Upper lobe of left lung (tissue), 6 donors: ENCODE measurements around the gene CD82. TPM values are rescaled to one million over a fixed set of nuclear protein-coding genes. Genes with fewer than 3 reads are reported as not detected.

Experiments used
- ATAC-seq, 2 donors: fragments of 200-7000 bp; cut with Tn5 transposase; one replicate each; pipeline ENCODE4 v1.9.1; 2022; ENCODE audit warnings: mild to moderate bottlenecking in 2 of 2, moderate library complexity in 2 of 2; ENCODE audit not compliant: low FRiP score in 2 of 2
- DNase-seq, 2 donors: peaks; one replicate each; pipeline ENCODE4 v3.0.0-alpha.2; 2019 to 2020
- H3K27ac ChIP-seq, 4 donors: fragments of 200-600 bp; sonication (generic); one replicate each; pipeline ENCODE4 v1.5.1; 2016 to 2019
- H3K27me3 ChIP-seq, 4 donors: fragments of 200-600 bp; sonication (generic); one replicate each; pipeline ENCODE4 v1.5.1; 2017 to 2019
- H3K36me3 ChIP-seq, 4 donors: fragments of 200-600 bp; sonication (generic); one replicate each; pipeline ENCODE4 v1.5.1; 2016 to 2019
- H3K4me1 ChIP-seq, 4 donors: fragments of 200-600 bp; sonication (generic); one replicate each; pipeline ENCODE4 v1.5.1; 2018 to 2019
- H3K4me3 ChIP-seq, 4 donors: fragments of 200-600 bp; sonication (generic); one replicate each; pipeline ENCODE4 v1.5.1; 2017 to 2019; ENCODE audit warnings: mild to moderate bottlenecking in 2 of 4, moderate library complexity in 1 of 4
- H3K9me3 ChIP-seq, 4 donors: fragments of 200-600 bp; sonication (generic); one replicate each; pipeline ENCODE4 v1.5.1; 2018 to 2019
- EP300 ChIP-seq, 4 donors: sonication (generic); formaldehyde crosslinking; IDR thresholded peaks; one replicate each; pipeline ENCODE4 v1.5.1; 2017; ENCODE audit warnings: antibody characterized with exemption in 4 of 4, control low read depth in 2 of 4
- POLR2A ChIP-seq, 4 donors: fragments of 450-650 bp; IDR thresholded peaks; one replicate each; pipeline ENCODE4 v1.5.1; 2016 to 2017; ENCODE audit warnings: antibody characterized with exemption in 4 of 4, mild to moderate bottlenecking in 2 of 4
- POLR2AphosphoS5 ChIP-seq, 2 donors: sonication (generic); formaldehyde crosslinking; IDR thresholded peaks; one replicate each; pipeline ENCODE4 v1.5.1; 2017; ENCODE audit warnings: antibody characterized with exemption in 2 of 2
- WGBS, 2 donors: methylation state at CpG; one replicate each; pipeline ENCODE4 v1.1.5; 2017 to 2018; 5-methylcytosine and 5-hydroxymethylcytosine counted together
- total RNA-seq, 6 donors: library from RNA; depleted of rRNA in 4 of 6; stranded (reverse); fragments of >200 nt in 4 of 6; gene quantifications; one replicate each; pipeline versions ENCODE4 v1.1.0 to v1.2.1, GENCODE V29; 2016 to 2021
- TF ChIP-seq, protein P1 (sequence below), 6 experiments: fragments of 450-650 bp in 4 of 6; fragments of 200-600 bp in 2 of 6; sonication (generic) in 2 of 6; IDR thresholded peaks; one replicate each; pipeline ENCODE4 v1.5.1; 2016 to 2019; ENCODE audit warnings: antibody characterized with exemption in 6 of 6
- donor health status: DM: no; HTN: no; CAD: no; lungs with moderate emphysema.
- donor health status: DM: no; HTN: yes; CAD: no; lungs with severe emphysema.

Gene CD82
- total RNA-seq, 6 donors from 2014 or later: 29.8 to 148 (median 69.9) TPM

DNA sequence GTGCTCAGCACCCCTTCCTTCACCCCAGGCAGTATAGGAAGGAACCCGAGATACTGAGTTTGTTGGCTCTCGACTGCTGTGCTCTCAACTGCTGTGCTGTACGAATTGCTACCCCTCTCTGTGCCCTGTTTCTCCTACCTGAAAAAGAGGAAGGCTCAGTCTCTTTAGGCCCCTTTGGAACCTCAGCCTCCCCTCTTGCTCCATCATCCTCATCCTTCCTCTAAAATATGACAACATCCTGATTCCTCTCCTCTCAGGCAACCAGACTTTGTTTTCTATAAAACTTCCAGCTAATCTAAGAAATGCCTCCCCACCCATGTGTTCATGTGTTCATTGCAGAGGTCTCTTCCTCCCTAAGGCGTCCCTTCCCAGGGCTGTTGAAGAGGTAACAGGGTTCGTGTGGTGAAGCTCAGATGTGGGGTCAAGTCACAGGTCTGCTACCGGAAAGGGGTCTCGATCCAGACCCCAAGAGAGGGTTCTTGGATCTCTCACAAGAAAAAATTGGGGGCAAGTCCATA lies 35.5 kb upstream of the CD82 start:
- Histone ChIP-seq H3K4me1 (peaks cover 0 to 7% (median 2%) of the 10 kb centered on the region in 4 donors), H3K27ac (no peak overlapping the region), H3K9me3 (no peaks in the 10 kb centered on the region), H3K4me3 (no peak overlapping the region), H3K27me3 (no peaks in the 10 kb centered on the region), H3K36me3 (no peaks in the 10 kb centered on the region)
- DNase-seq: no peak
- 88 to 92% methylated on average over 7 of the region's 7 CpGs for WGBS, 2 donors
- no peak for ATAC-seq
- no peak for TF ChIP-seq EP300 (IDR thresholded peaks at IDR 0.05)
- TF ChIP-seq, protein P1, sequence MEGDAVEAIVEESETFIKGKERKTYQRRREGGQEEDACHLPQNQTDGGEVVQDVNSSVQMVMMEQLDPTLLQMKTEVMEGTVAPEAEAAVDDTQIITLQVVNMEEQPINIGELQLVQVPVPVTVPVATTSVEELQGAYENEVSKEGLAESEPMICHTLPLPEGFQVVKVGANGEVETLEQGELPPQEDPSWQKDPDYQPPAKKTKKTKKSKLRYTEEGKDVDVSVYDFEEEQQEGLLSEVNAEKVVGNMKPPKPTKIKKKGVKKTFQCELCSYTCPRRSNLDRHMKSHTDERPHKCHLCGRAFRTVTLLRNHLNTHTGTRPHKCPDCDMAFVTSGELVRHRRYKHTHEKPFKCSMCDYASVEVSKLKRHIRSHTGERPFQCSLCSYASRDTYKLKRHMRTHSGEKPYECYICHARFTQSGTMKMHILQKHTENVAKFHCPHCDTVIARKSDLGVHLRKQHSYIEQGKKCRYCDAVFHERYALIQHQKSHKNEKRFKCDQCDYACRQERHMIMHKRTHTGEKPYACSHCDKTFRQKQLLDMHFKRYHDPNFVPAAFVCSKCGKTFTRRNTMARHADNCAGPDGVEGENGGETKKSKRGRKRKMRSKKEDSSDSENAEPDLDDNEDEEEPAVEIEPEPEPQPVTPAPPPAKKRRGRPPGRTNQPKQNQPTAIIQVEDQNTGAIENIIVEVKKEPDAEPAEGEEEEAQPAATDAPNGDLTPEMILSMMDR (IDR thresholded peaks at IDR 0.05): no peak
- TF ChIP-seq POLR2AphosphoS5 (IDR thresholded peaks at IDR 0.05): no peak
- no peak for TF ChIP-seq POLR2A (IDR thresholded peaks at IDR 0.05)

DNA sequence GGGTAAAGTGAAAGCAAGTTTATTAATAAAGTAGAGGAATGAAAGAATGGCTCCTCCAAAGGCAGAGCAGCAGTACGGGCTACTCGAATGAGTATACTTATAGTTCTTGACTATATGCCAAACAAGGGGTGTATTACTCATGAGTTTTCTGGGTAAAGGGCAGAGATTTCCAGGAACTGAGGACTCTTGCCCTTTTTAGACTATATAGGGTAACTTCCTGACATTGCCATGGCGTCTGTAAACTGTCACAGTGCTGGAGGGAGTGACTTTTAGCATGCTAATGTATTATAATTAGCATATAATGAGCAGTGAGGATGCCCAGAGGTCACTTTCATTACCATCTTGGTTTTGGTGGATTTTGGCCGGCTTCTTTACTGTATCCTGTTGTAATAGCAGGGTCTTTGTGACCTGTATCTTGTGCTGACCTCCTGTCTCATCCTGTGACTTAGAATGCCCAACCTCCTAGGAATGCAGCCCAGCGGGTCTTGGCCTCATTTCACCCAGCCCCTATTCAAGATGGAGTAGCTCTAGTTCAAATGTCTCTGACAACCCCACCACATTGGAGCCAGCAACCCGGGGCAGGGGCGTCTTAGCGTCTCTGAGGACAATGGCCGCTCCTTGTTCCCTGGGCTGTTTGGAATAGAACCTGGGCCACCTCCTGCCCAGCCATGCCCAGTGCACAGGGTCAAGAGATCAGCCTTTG lies 34.9 kb upstream of the CD82 start:
- DNase-seq (no peak), ATAC-seq (peak in 1 of 2 donors; percentile 42)
- TF ChIP-seq EP300 (IDR thresholded peaks at IDR 0.05): no peak
- no peak for TF ChIP-seq POLR2AphosphoS5 (IDR thresholded peaks at IDR 0.05)
- Histone ChIP-seq H3K9me3 (no peaks in the 10 kb centered on the region), H3K27ac (no peak overlapping the region), H3K4me3 (no peak overlapping the region), H3K27me3 (no peaks in the 10 kb centered on the region), H3K36me3 (no peaks in the 10 kb centered on the region), H3K4me1 (peaks cover 0 to 7% (median 2%) of the 10 kb centered on the region in 4 donors)
- WGBS, 2 donors: 54 to 63% methylated on average over 5 to 9 of the region's 9 CpGs

DNA sequence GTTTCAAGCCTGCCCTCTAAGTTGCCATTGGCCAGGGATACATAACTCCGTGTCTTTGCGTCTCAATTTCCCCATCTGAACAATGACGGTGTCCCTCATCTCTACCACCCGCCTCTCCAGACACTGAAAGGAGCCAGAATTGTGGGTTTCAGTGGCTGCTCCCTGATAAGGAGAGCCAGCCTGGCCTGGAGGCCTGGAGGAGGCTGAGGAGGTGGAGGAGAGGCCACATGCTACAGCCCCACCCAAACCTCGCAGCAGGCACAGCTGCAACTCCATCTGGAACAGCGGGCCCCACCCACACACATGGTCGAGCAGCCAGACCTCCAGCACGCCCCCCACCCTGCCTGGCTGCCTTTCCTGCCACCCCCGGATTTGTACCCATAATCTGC lies 34.4 kb upstream of the CD82 start:
- H3K27me3 ChIP-seq: no peaks in the 10 kb centered on the region
- no peak overlapping the region for H3K27ac ChIP-seq
- H3K4me1 ChIP-seq: peaks cover 0 to 7% (median 2%) of the 10 kb centered on the region in 4 donors
- WGBS, 2 donors: 74 to 86% methylated on average over 8 to 9 of the region's 9 CpGs
- H3K36me3 ChIP-seq: no peaks in the 10 kb centered on the region
- DNase-seq: peak in 1 of 2 donors; percentile 47
- no peaks in the 10 kb centered on the region for H3K9me3 ChIP-seq
- TF ChIP-seq EP300 (IDR thresholded peaks at IDR 0.05) (no peak), POLR2AphosphoS5 (IDR thresholded peaks at IDR 0.05) (no peak), POLR2A (IDR thresholded peaks at IDR 0.05) (no peak)
- TF ChIP-seq, protein P1 (IDR thresholded peaks at IDR 0.05): no peak
- peak in 1 of 2 donors; percentile 34 for ATAC-seq
- H3K4me3 ChIP-seq: no peak overlapping the region

DNA sequence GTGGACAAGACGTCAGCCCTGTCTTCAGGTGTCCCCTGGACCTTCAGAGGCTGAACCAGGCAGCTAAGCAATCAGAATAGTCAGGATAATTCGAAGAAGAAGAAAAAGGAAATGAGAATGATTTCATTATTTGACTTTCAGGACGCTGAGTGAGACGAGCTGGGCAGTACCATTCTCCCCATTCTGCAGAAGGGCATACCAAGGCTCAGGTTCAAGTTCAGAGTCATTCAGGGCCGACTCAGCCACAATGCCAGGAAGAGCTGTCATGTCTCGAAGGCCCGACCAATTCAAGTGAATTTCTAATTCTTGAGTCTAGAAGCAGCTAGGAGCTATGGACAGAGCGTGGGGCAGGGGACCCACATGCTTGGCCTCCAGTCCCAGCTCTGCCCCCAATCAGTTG lies 33.8 kb upstream of the CD82 start:
- peaks cover 0 to 2% (median 0%) of the 10 kb centered on the region in 4 donors for H3K4me1 ChIP-seq
- H3K4me3 ChIP-seq: no peak overlapping the region
- no peaks in the 10 kb centered on the region for H3K36me3 ChIP-seq
- TF ChIP-seq, protein P1 (IDR thresholded peaks at IDR 0.05): no peak
- TF ChIP-seq EP300 (IDR thresholded peaks at IDR 0.05): no peak
- no peak for TF ChIP-seq POLR2AphosphoS5 (IDR thresholded peaks at IDR 0.05)
- no peak for TF ChIP-seq POLR2A (IDR thresholded peaks at IDR 0.05)
- 75 to 79% methylated on average over 8 of the region's 8 CpGs for WGBS, 2 donors
- ATAC-seq (no peak), DNase-seq (no peak)
- no peaks in the 10 kb centered on the region for H3K27me3 ChIP-seq
- H3K27ac ChIP-seq: no peak overlapping the region
- H3K9me3 ChIP-seq: no peaks in the 10 kb centered on the region

DNA sequence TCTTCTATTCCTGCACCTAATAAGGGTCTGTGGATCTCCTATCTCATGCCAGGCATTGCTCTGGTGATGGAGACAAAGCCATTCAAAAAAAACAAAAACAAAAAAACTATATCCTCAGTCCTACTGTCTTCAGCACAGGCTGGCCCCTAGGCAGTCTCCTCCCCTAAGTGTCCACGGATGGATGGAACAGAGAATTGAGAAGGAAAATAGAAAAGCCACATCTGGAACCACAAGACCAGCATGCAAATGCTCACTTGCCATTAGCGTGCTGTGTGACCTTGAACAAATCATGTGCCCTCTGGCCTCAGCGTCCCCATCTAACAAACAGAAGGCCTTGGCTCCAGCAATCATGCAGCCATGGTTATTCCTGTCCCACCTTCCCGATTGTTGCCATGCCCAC lies 32.7 kb upstream of the CD82 start:
- Histone ChIP-seq H3K9me3 (no peaks in the 10 kb centered on the region), H3K27me3 (no peaks in the 10 kb centered on the region), H3K36me3 (no peaks in the 10 kb centered on the region), H3K27ac (no peak overlapping the region), H3K4me1 (no peaks in the 10 kb centered on the region), H3K4me3 (no peak overlapping the region)
- WGBS, 2 donors: 51 to 60% methylated on average over 4 of the region's 4 CpGs
- ATAC-seq (no peak), DNase-seq (no peak)
- TF ChIP-seq EP300 (IDR thresholded peaks at IDR 0.05): no peak
- TF ChIP-seq, protein P1 (IDR thresholded peaks at IDR 0.05): no peak
- TF ChIP-seq POLR2A (IDR thresholded peaks at IDR 0.05): no peak
- TF ChIP-seq POLR2AphosphoS5 (IDR thresholded peaks at IDR 0.05): no peak
